Measurements from ENCODE around the gene CIROP. TPM values are rescaled to one million over a fixed set of nuclear protein-coding genes. Genes with fewer than 3 reads are reported as not detected.

Gene CIROP
- total and polyA plus RNA-seq, 9 of the 15 experiments (the other 6 are each of a cell fraction or from before 2014, with no cell fraction given): not detected

GRCh38 chr14:23085458-23085857 is 19.3 kb downstream of the CIROP start:
- no TSS peak for BruUV-seq (replicated peaks)

More at GRCh38 chr14:23085458-23085857, 19.3 kb downstream of the CIROP start:
- ChIA-PET POLR2A (interaction anchor here (1.1 to 2.4 kb wide), 3 partner anchors 9 to 24 kb away, joined by 3 to 11 read pairs (median 4); partner anchors contain the start of genes ACIN1 and C14orf119), CTCF (ENCODE audit: low intra/inter-chr PET ratio) (no interaction called here)
- H3K9me3 ChIP-seq (replicated peaks; ENCODE audit: control insufficient read depth, insufficient read depth, low read depth, low read length): no peaks in the 10 kb centered on the region
- H3K27me3 ChIP-seq (ENCODE audit: control insufficient read depth in 2 of 2, insufficient read depth in 2 of 2, low read length in 2 of 2): no peaks in the 10 kb centered on the region
- 93% methylated on average over 3 of the region's 3 CpGs for WGBS (ENCODE audit: insufficient coverage, low coverage, missing lambda C conversion rate)
- DNase-seq (ENCODE audit: extremely low read depth in 1 of 4, low spot score in 3 of 4) (no peak), FAIRE-seq (no peak), ATAC-seq (no peak)
- no peak overlapping the region for H3K4me3 ChIP-seq
- H3K9me1 ChIP-seq (ENCODE audit: control insufficient read depth, insufficient read depth, low read length): no peaks in the 10 kb centered on the region
- no peaks in the 10 kb centered on the region for H3K4me1 ChIP-seq (replicated peaks in 1 of 2; ENCODE audit: control insufficient read depth in 2 of 2, insufficient read depth in 2 of 2, low read length in 2 of 2)
- no peaks in the 10 kb centered on the region for H4K20me1 ChIP-seq (replicated peaks; ENCODE audit: control insufficient read depth, insufficient read depth, low read length)
- no peak overlapping the region for H3K4me2 ChIP-seq (ENCODE audit: insufficient read depth, low read length)
- TF ChIP-seq MAZ (CRISPR knock-in tag; conservative IDR thresholded peaks at IDR 0.05 in 1 of 2, IDR thresholded peaks at IDR 0.05 in 1 of 2) (no peak), RBM17 (IDR thresholded peaks at IDR 0.05; ENCODE audit: borderline replicate concordance, low read depth, low read length) (no peak), CCAR2 (IDR thresholded peaks at IDR 0.05; ENCODE audit: low read depth, low read length) (no peak), ZNF140 (CRISPR knock-in tag; IDR thresholded peaks at IDR 0.05) (no peak), MYNN (IDR thresholded peaks at IDR 0.05) (no peak), MYNN (CRISPR knock-in tag; IDR thresholded peaks at IDR 0.05) (no peak), PHB (CRISPR knock-in tag; IDR thresholded peaks at IDR 0.05) (no peak), KLF13 (tag; IDR thresholded peaks at IDR 0.05; ENCODE audit: borderline replicate concordance, low read depth) (no peak), TEAD1 (CRISPR knock-in tag; IDR thresholded peaks at IDR 0.05) (no peak), SLC30A9 (CRISPR knock-in tag; IDR thresholded peaks at IDR 0.05) (no peak), CXXC5 (CRISPR knock-in tag; IDR thresholded peaks at IDR 0.05) (no peak), MTA1 (IDR thresholded peaks at IDR 0.05; ENCODE audit: borderline replicate concordance) (no peak), ZNF146 (CRISPR knock-in tag; IDR thresholded peaks at IDR 0.05; ENCODE audit: unreplicated experiment) (no peak), UBTF (IDR thresholded peaks at IDR 0.05; ENCODE audit: borderline replicate concordance in 1 of 2, low read depth in 2 of 2, low read length in 2 of 2) (no peak)
- TF ChIP-seq, protein P1, sequence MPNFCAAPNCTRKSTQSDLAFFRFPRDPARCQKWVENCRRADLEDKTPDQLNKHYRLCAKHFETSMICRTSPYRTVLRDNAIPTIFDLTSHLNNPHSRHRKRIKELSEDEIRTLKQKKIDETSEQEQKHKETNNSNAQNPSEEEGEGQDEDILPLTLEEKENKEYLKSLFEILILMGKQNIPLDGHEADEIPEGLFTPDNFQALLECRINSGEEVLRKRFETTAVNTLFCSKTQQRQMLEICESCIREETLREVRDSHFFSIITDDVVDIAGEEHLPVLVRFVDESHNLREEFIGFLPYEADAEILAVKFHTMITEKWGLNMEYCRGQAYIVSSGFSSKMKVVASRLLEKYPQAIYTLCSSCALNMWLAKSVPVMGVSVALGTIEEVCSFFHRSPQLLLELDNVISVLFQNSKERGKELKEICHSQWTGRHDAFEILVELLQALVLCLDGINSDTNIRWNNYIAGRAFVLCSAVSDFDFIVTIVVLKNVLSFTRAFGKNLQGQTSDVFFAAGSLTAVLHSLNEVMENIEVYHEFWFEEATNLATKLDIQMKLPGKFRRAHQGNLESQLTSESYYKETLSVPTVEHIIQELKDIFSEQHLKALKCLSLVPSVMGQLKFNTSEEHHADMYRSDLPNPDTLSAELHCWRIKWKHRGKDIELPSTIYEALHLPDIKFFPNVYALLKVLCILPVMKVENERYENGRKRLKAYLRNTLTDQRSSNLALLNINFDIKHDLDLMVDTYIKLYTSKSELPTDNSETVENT (CRISPR knock-in tag; IDR thresholded peaks at IDR 0.05): no peak
- peaks cover 99% of the 10 kb centered on the region for H3K36me3 ChIP-seq (ENCODE audit: control insufficient read depth, insufficient read depth, low read length)
- no peak overlapping the region for H3K27ac ChIP-seq (ENCODE audit: extremely low read depth, low read depth, low read length)
- no peak overlapping the region for H2AFZ ChIP-seq (ENCODE audit: low read depth, low read length)
- H3K9ac ChIP-seq (ENCODE audit: insufficient read depth in 1 of 2, low read depth in 2 of 2, low read length in 2 of 2): no peak overlapping the region
- in situ Hi-C loops (cut with MboI) (no loop called here), intact Hi-C loops (cut with micrococcal nuclease) (no loop called here)
- peaks cover 13% of the 10 kb centered on the region; the same call in 2 of the 3 replicates for H3K79me2 ChIP-seq (ENCODE audit: control insufficient read depth, insufficient read depth, low read length)

Measured in K562 (cell line).